Measurements from ENCODE around the gene FGFR3. TPM values are rescaled to one million over a fixed set of nuclear protein-coding genes. Genes with fewer than 3 reads are reported as not detected.
A peak's percentile ranks its signal among the peaks of the same experiment; 100 is the strongest.
"Not testable (repeated sequence)": the region's sequence is repeated elsewhere in the genome, so short reads cannot be mapped to it uniquely, and the experiment has no call there.

Gene FGFR3
- total RNA-seq, 1 donor from 2014 or later = 34.2 TPM

DNA sequence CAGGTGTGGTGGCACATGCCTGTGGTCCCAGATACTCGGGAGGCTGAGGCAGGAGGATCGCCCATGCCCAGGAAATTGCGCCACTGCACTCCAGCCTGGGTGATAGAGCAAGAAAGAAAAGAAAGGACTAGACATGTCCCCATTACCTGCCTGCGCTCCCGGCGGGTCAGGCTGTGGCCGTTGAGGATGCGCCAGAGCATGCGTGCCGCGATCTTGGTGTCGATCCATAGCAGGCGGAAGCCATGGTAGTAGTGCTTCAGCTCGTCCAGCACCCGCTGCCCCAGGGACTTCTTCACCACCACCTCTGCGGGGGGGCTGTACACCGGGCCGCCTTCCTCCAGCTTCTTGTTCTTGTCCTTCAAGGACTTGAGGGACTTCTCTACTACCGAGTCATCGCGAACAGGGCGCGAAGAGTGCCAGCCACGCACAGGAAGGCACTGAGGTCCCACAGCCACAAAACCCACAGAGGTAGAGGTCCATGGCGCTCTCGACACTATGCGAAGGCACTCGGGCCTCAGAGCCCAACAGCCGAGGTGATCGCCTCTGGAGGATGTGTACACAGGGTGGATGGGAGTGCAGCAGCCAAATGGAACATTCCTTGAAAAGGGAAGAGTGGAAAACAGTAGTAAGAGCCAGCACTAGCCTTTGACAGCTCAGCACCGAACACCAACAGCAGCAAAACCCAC, 48.3 kb downstream of the FGFR3 start:
- H3K9me3 ChIP-seq = no peaks in the 10 kb centered on the region
- H3K36me3 ChIP-seq = peaks cover 88% of the 10 kb centered on the region
- peaks cover 3% of the 10 kb centered on the region for H3K4me1 ChIP-seq
- no peaks in the 10 kb centered on the region for H3K27me3 ChIP-seq (ENCODE audit: low read depth)
- H3K27ac ChIP-seq = no peak overlapping the region
- no peak overlapping the region for H3K4me3 ChIP-seq
- TF ChIP-seq, protein P1, sequence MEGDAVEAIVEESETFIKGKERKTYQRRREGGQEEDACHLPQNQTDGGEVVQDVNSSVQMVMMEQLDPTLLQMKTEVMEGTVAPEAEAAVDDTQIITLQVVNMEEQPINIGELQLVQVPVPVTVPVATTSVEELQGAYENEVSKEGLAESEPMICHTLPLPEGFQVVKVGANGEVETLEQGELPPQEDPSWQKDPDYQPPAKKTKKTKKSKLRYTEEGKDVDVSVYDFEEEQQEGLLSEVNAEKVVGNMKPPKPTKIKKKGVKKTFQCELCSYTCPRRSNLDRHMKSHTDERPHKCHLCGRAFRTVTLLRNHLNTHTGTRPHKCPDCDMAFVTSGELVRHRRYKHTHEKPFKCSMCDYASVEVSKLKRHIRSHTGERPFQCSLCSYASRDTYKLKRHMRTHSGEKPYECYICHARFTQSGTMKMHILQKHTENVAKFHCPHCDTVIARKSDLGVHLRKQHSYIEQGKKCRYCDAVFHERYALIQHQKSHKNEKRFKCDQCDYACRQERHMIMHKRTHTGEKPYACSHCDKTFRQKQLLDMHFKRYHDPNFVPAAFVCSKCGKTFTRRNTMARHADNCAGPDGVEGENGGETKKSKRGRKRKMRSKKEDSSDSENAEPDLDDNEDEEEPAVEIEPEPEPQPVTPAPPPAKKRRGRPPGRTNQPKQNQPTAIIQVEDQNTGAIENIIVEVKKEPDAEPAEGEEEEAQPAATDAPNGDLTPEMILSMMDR (IDR thresholded peaks at IDR 0.05) = no peak
- intact Hi-C loops (cut with DNase I) = no loop called here
- ATAC-seq = peak in 1 of 2 donors; percentile 9
- DNase-seq = no peak

DNA sequence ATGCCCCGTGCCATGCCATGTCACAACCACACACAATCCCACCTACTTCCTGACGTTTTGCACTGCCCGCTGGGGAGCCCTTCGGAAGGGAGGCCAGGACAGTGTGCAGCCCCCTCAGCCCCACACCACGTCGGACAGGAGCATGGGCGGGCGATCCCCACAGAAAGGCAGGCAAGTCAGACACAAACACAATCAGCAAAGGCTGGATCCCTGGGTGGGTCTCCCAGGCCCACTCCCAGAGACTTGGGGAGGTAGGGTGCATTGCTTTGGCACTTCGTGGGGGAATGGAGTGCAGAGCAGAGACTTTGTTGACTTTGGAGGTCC, 48.8 kb downstream of the FGFR3 start:
- no peak overlapping the region for H3K27ac ChIP-seq
- H3K36me3 ChIP-seq = peaks cover 88% of the 10 kb centered on the region
- DNase-seq = no peak
- TF ChIP-seq, protein P1 (IDR thresholded peaks at IDR 0.05) = no peak
- intact Hi-C loops (cut with DNase I) = no loop called here
- ATAC-seq = no peak
- no peaks in the 10 kb centered on the region for H3K27me3 ChIP-seq (ENCODE audit: low read depth)
- no peaks in the 10 kb centered on the region for H3K9me3 ChIP-seq
- peaks cover 3% of the 10 kb centered on the region for H3K4me1 ChIP-seq
- no peak overlapping the region for H3K4me3 ChIP-seq

DNA sequence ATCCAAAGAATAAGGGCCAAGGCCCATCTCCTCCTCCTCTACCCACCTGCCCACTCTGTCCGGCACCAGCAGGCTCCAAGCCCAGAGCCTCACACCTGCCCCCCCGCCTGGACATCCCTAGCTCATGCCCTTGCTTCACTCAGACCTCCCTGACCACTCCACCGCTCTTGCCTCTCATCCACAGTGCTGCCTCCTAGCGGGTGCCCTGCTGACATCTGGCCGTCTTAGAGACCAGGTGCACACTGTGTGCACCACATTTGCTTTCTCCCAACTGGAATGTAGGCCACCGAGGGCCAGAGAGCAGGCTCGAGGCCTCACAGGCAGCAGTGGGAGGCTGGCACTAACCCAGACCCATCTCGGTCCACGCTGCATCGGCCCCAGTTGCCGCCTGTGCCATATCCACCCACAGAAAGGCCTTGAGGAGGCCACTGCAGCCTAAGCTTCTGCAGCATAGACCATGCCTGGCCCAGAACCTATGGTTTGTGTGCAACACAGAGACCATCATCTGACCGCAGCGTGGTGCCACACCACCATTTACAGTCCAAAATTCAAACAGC, 49.3 kb downstream of the FGFR3 start:
- intact Hi-C loops (cut with DNase I) = no loop called here
- Histone ChIP-seq H3K27me3 (ENCODE audit: low read depth) (no peaks in the 10 kb centered on the region), H3K9me3 (no peaks in the 10 kb centered on the region), H3K27ac (no peak overlapping the region), H3K4me1 (peaks cover 3% of the 10 kb centered on the region), H3K4me3 (no peak overlapping the region), H3K36me3 (peaks cover 88% of the 10 kb centered on the region)
- TF ChIP-seq, protein P1 (IDR thresholded peaks at IDR 0.05) = no peak
- DNase-seq (no peak), ATAC-seq (peak in 1 of 2 donors; percentile 17)

DNA sequence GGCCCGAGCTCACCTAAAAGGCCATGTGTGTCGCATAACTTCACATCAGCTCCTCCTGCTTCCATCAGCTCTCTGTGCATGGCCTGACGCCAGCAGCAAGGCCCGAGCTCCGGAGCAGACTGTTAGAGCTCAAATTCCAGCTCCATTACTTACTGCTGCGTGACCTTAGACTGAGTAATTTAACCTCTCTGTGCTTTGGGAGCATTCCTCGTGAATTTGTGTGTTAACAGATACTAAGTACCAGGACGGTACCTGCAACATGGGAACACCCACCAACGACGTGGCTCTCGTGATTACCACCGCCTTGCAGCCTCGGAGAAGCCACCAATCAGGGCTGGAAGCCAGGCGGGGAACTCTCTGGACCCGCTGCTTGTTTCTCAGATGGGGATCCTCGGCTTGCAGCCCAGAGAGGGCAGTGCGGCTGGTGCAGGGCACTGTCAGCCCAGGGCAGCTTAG, 49.9 kb downstream of the FGFR3 start:
- Histone ChIP-seq H3K9me3 (no peaks in the 10 kb centered on the region), H3K27me3 (ENCODE audit: low read depth) (no peaks in the 10 kb centered on the region), H3K4me3 (no peak overlapping the region), H3K27ac (no peak overlapping the region), H3K36me3 (peaks cover 88% of the 10 kb centered on the region), H3K4me1 (peaks cover 3% of the 10 kb centered on the region)
- ATAC-seq (no peak), DNase-seq (no peak)
- intact Hi-C loops (cut with DNase I) = no loop called here
- TF ChIP-seq, protein P1 (IDR thresholded peaks at IDR 0.05) = no peak

DNA sequence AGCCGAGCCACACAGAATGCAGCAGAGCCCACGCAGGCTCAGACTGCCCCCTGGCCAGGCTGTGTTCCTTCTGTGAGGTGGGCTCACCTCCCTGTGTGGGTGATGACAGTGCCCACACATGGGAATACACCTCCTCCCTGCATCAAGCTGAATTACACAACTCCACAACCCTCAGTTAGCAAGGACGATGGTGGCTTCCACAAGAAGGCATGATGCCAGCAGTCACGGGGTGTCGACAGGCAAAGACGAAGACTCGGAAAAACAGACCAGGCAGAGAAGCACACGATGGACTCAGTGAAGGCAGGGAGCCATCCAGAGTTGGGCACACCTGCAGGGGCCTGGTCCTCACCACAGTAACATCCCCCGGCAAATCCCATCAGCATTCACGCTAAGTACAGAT, 50.8 kb downstream of the FGFR3 start:
- Histone ChIP-seq H3K27me3 (ENCODE audit: low read depth) (no peaks in the 10 kb centered on the region), H3K9me3 (no peaks in the 10 kb centered on the region), H3K36me3 (peaks cover 87% of the 10 kb centered on the region), H3K4me3 (no peak overlapping the region), H3K4me1 (peaks cover 3% of the 10 kb centered on the region), H3K27ac (no peak overlapping the region)
- TF ChIP-seq, protein P1 (IDR thresholded peaks at IDR 0.05) = no peak
- intact Hi-C loops (cut with DNase I) = no loop called here
- ATAC-seq (no peak), DNase-seq (no peak)

DNA sequence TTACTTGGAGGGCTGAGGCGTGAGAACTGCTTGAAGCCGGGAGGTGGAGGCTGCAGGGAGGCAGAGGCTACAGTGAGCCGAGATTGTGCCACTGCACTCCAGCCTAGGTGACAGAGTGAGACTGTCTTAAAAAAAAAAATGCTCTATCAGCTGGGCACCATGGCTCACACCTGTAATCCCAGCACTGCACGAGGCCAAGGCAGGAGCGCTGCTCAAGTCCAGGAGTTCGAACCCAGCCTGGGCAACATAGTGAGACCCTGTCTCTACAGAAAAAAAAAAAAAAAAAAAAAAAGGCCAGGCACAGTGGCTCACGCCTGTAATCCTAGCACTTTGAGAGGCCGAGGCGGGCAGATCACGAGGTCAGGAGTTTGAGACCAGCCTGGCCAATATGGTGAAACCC, 51.5 kb downstream of the FGFR3 start:
- H3K36me3 ChIP-seq = peaks cover 81% of the 10 kb centered on the region
- H3K27ac ChIP-seq; H3K4me3 ChIP-seq; H3K27me3 ChIP-seq (ENCODE audit: low read depth); intact Hi-C loops (cut with DNase I); DNase-seq; H3K4me1 ChIP-seq; H3K9me3 ChIP-seq; ATAC-seq: not testable (repeated sequence)

Measured in lower lobe of right lung (tissue), 2 donors.